ENCODE results near the gene RBX1. TPM values are rescaled to one million over a fixed set of nuclear protein-coding genes. Genes with fewer than 3 reads are reported as not detected.
A peak's percentile ranks its signal among the peaks of the same experiment; 100 is the strongest.

RBX1 gene
- polyA plus RNA-seq (2013, experiment 1 of 2): 116 TPM
- polyA plus RNA-seq (2013, experiment 2 of 2): 120 TPM

- H3K36me3 ChIP-seq (replicated peaks in 1 of 2; ENCODE audit: control insufficient read depth in 2 of 2, insufficient read depth in 2 of 2, low read length in 2 of 2): peaks cover 6 to 33% of the 10 kb centered on the region in 2 donors
- H3K9me3 ChIP-seq (replicated peaks in 1 of 2; ENCODE audit: control insufficient read depth in 2 of 2, insufficient read depth in 1 of 2, low read depth in 1 of 2, low read length in 2 of 2): no peaks in the 10 kb centered on the region
- peak within 1 kb of the TSS; percentile 76 to 95 for H3K4me3 ChIP-seq (ENCODE audit: low read length in 2 of 2)
- peak; percentile 99 for DNase-seq (ENCODE audit: low spot score)
- H3K79me1 ChIP-seq (ENCODE audit: low read depth, low read length): no peaks in the 10 kb centered on the region
- H2BK120ac ChIP-seq (ENCODE audit: low read depth, low read length): no peak within 1 kb of the TSS
- peak within 1 kb of the TSS; percentile 91 for H2BK15ac ChIP-seq (ENCODE audit: low read length)
- peak within 1 kb of the TSS; percentile 90 for H2BK5ac ChIP-seq (ENCODE audit: low read length)
- peak within 1 kb of the TSS; percentile 97 for H3K23ac ChIP-seq (ENCODE audit: low read depth, low read length, poor library complexity)
- peak within 1 kb of the TSS; percentile 97 for H4K8ac ChIP-seq (ENCODE audit: low read depth, low read length)
- H3K27ac ChIP-seq (replicated peaks; ENCODE audit: low read length): peak within 1 kb of the TSS; percentile 91
- H3K4me2 ChIP-seq (ENCODE audit: insufficient read depth, low read length, poor library complexity, severe bottlenecking): peak within 1 kb of the TSS; percentile 78
- H3K14ac ChIP-seq (ENCODE audit: low read length): peak within 1 kb of the TSS; percentile 100
- H2AK5ac ChIP-seq (ENCODE audit: low read depth, low read length): peak within 1 kb of the TSS; percentile 61
- no peak within 1 kb of the TSS for H2BK12ac ChIP-seq (ENCODE audit: low read length)
- peak within 1 kb of the TSS; percentile 97 for H3K4ac ChIP-seq (ENCODE audit: low read length)
- peaks cover 4% of the 10 kb centered on the region in 2 donors for H3K4me1 ChIP-seq (ENCODE audit: control insufficient read depth in 2 of 2, insufficient read depth in 1 of 2, low read depth in 1 of 2, low read length in 2 of 2)
- H4K91ac ChIP-seq (ENCODE audit: low read depth, low read length, poor library complexity): no peak within 1 kb of the TSS
- H3K9ac ChIP-seq (ENCODE audit: low read depth, low read length, poor library complexity): peak within 1 kb of the TSS; percentile 96
- WGBS, 2 donors (ENCODE audit: extremely low coverage in 2 of 2, insufficient read length in 2 of 2, insufficient replicate concordance in 1 of 2): no CpG with 5 or more reads among the region's 86 CpGs
- H2AFZ ChIP-seq (ENCODE audit: low read length): peak within 1 kb of the TSS; percentile 99
- H3K18ac ChIP-seq (ENCODE audit: low read length): peak within 1 kb of the TSS; percentile 97
- no peaks in the 10 kb centered on the region for H3K27me3 ChIP-seq (ENCODE audit: control insufficient read depth in 3 of 3, insufficient read depth in 3 of 3, low read depth in 1 of 3, low read length in 3 of 3)
Observed at GRCh38 chr22:40950962-40951794, at the start of gene RBX1. TSS of gene RBX1 (plus strand) at chr22:40951378. CDS start at chr22:40951399, 21 bp downstream.

- no peak overlapping the region for H3K4me2 ChIP-seq (ENCODE audit: insufficient read depth, low read length, poor library complexity, severe bottlenecking)
- no CpG with 5 or more reads among the region's 1 CpG for WGBS, 2 donors (ENCODE audit: extremely low coverage in 2 of 2, insufficient read length in 2 of 2, insufficient replicate concordance in 1 of 2)
- no peak overlapping the region for H2BK15ac ChIP-seq (ENCODE audit: low read length)
- H3K18ac ChIP-seq (ENCODE audit: low read length): no peak overlapping the region
- peaks cover 8 to 41% of the 10 kb centered on the region in 2 donors for H3K36me3 ChIP-seq (replicated peaks in 1 of 2; ENCODE audit: control insufficient read depth in 2 of 2, insufficient read depth in 2 of 2, low read length in 2 of 2)
- no peak overlapping the region for H2BK5ac ChIP-seq (ENCODE audit: low read length)
- no peak overlapping the region for H3K9ac ChIP-seq (ENCODE audit: low read depth, low read length, poor library complexity)
- H3K4ac ChIP-seq (ENCODE audit: low read length): no peak overlapping the region
- H2AK5ac ChIP-seq (ENCODE audit: low read depth, low read length): no peak overlapping the region
- no peak overlapping the region for H4K91ac ChIP-seq (ENCODE audit: low read depth, low read length, poor library complexity)
- no peaks in the 10 kb centered on the region for H3K9me3 ChIP-seq (replicated peaks in 1 of 2; ENCODE audit: control insufficient read depth in 2 of 2, insufficient read depth in 1 of 2, low read depth in 1 of 2, low read length in 2 of 2)
- no peaks in the 10 kb centered on the region for H3K27me3 ChIP-seq (ENCODE audit: control insufficient read depth in 3 of 3, insufficient read depth in 3 of 3, low read depth in 1 of 3, low read length in 3 of 3)
- H2BK120ac ChIP-seq (ENCODE audit: low read depth, low read length): no peak overlapping the region
- no peak overlapping the region for H2BK12ac ChIP-seq (ENCODE audit: low read length)
- H3K27ac ChIP-seq (replicated peaks; ENCODE audit: low read length): no peak overlapping the region
- no peak overlapping the region for H3K23ac ChIP-seq (ENCODE audit: low read depth, low read length, poor library complexity)
- H4K8ac ChIP-seq (ENCODE audit: low read depth, low read length): no peak overlapping the region
- H3K79me1 ChIP-seq (ENCODE audit: low read depth, low read length): no peaks in the 10 kb centered on the region
- no peak overlapping the region for H2AFZ ChIP-seq (ENCODE audit: low read length)
- H3K4me3 ChIP-seq (ENCODE audit: low read length in 2 of 2): no peak overlapping the region
- no peaks in the 10 kb centered on the region for H3K4me1 ChIP-seq (ENCODE audit: control insufficient read depth in 2 of 2, insufficient read depth in 1 of 2, low read depth in 1 of 2, low read length in 2 of 2)
- H3K14ac ChIP-seq (ENCODE audit: low read length): no peak overlapping the region
- DNase-seq (ENCODE audit: low spot score): no peak
Observed at GRCh38 chr22:40904101-40904500, 47.1 kb upstream of the RBX1 start.

- H3K9me3 ChIP-seq (replicated peaks in 1 of 2; ENCODE audit: control insufficient read depth in 2 of 2, insufficient read depth in 1 of 2, low read depth in 1 of 2, low read length in 2 of 2): no peaks in the 10 kb centered on the region
- no peak overlapping the region for H3K4me2 ChIP-seq (ENCODE audit: insufficient read depth, low read length, poor library complexity, severe bottlenecking)
- H3K27ac ChIP-seq (replicated peaks; ENCODE audit: low read length): no peak overlapping the region
- H3K27me3 ChIP-seq (ENCODE audit: control insufficient read depth in 3 of 3, insufficient read depth in 3 of 3, low read depth in 1 of 3, low read length in 3 of 3): no peaks in the 10 kb centered on the region
- no peak overlapping the region for H3K18ac ChIP-seq (ENCODE audit: low read length)
- no peak overlapping the region for H2BK5ac ChIP-seq (ENCODE audit: low read length)
- H3K36me3 ChIP-seq (replicated peaks in 1 of 2; ENCODE audit: control insufficient read depth in 2 of 2, insufficient read depth in 2 of 2, low read length in 2 of 2): peaks cover 6 to 77% of the 10 kb centered on the region in 2 donors
- H3K4me1 ChIP-seq (ENCODE audit: control insufficient read depth in 2 of 2, insufficient read depth in 1 of 2, low read depth in 1 of 2, low read length in 2 of 2): no peaks in the 10 kb centered on the region
- H3K79me1 ChIP-seq (ENCODE audit: low read depth, low read length): no peaks in the 10 kb centered on the region
- H3K23ac ChIP-seq (ENCODE audit: low read depth, low read length, poor library complexity): no peak overlapping the region
- no peak overlapping the region for H2BK15ac ChIP-seq (ENCODE audit: low read length)
- no peak overlapping the region for H2BK12ac ChIP-seq (ENCODE audit: low read length)
- H3K9ac ChIP-seq (ENCODE audit: low read depth, low read length, poor library complexity): no peak overlapping the region
- H3K14ac ChIP-seq (ENCODE audit: low read length): no peak overlapping the region
- no peak overlapping the region for H4K8ac ChIP-seq (ENCODE audit: low read depth, low read length)
- H4K91ac ChIP-seq (ENCODE audit: low read depth, low read length, poor library complexity): no peak overlapping the region
- H3K4ac ChIP-seq (ENCODE audit: low read length): no peak overlapping the region
- no peak overlapping the region for H3K4me3 ChIP-seq (ENCODE audit: low read length in 2 of 2)
- WGBS, 2 donors (ENCODE audit: extremely low coverage in 2 of 2, insufficient read length in 2 of 2, insufficient replicate concordance in 1 of 2): no CpG with 5 or more reads among the region's 6 CpGs
- no peak overlapping the region for H2AFZ ChIP-seq (ENCODE audit: low read length)
- H2BK120ac ChIP-seq (ENCODE audit: low read depth, low read length): no peak overlapping the region
- DNase-seq (ENCODE audit: low spot score): no peak
- H2AK5ac ChIP-seq (ENCODE audit: low read depth, low read length): no peak overlapping the region
Observed at GRCh38 chr22:40908895-40909294, 42.3 kb upstream of the RBX1 start.

- no peak for DNase-seq (ENCODE audit: low spot score)
- Histone ChIP-seq H3K23ac (ENCODE audit: low read depth, low read length, poor library complexity) (no peak overlapping the region), H2BK15ac (ENCODE audit: low read length) (no peak overlapping the region), H4K91ac (ENCODE audit: low read depth, low read length, poor library complexity) (no peak overlapping the region), H3K27me3 (ENCODE audit: control insufficient read depth in 3 of 3, insufficient read depth in 3 of 3, low read depth in 1 of 3, low read length in 3 of 3) (no peaks in the 10 kb centered on the region), H3K36me3 (replicated peaks in 1 of 2; ENCODE audit: control insufficient read depth in 2 of 2, insufficient read depth in 2 of 2, low read length in 2 of 2) (peaks cover 5 to 91% of the 10 kb centered on the region in 2 donors), H2BK5ac (ENCODE audit: low read length) (no peak overlapping the region), H3K4me1 (ENCODE audit: control insufficient read depth in 2 of 2, insufficient read depth in 1 of 2, low read depth in 1 of 2, low read length in 2 of 2) (no peaks in the 10 kb centered on the region), H2AK5ac (ENCODE audit: low read depth, low read length) (no peak overlapping the region), H3K79me1 (ENCODE audit: low read depth, low read length) (no peaks in the 10 kb centered on the region), H4K8ac (ENCODE audit: low read depth, low read length) (no peak overlapping the region), H2BK120ac (ENCODE audit: low read depth, low read length) (no peak overlapping the region), H3K9me3 (replicated peaks in 1 of 2; ENCODE audit: control insufficient read depth in 2 of 2, insufficient read depth in 1 of 2, low read depth in 1 of 2, low read length in 2 of 2) (no peaks in the 10 kb centered on the region), H3K9ac (ENCODE audit: low read depth, low read length, poor library complexity) (no peak overlapping the region), H3K27ac (replicated peaks; ENCODE audit: low read length) (no peak overlapping the region), H2AFZ (ENCODE audit: low read length) (no peak overlapping the region), H3K14ac (ENCODE audit: low read length) (no peak overlapping the region), H2BK12ac (ENCODE audit: low read length) (no peak overlapping the region), H3K4me3 (ENCODE audit: low read length in 2 of 2) (no peak overlapping the region), H3K18ac (ENCODE audit: low read length) (no peak overlapping the region), H3K4ac (ENCODE audit: low read length) (no peak overlapping the region), H3K4me2 (ENCODE audit: insufficient read depth, low read length, poor library complexity, severe bottlenecking) (no peak overlapping the region)
- WGBS, 2 donors (ENCODE audit: extremely low coverage in 2 of 2, insufficient read length in 2 of 2, insufficient replicate concordance in 1 of 2): no CpG with 5 or more reads among the region's 3 CpGs
Observed at GRCh38 chr22:40911772-40912171, 39.4 kb upstream of the RBX1 start.
